ENCODE measurements around the gene MSH3. TPM values are rescaled to one million over a fixed set of nuclear protein-coding genes. Genes with fewer than 3 reads are reported as not detected.

MSH3 gene
- total and polyA plus RNA-seq, 2 of the 8 experiments (the other 6 are each of a cell fraction or from before 2014, with no cell fraction given) = 3.6 to 22.6 TPM

DNA sequence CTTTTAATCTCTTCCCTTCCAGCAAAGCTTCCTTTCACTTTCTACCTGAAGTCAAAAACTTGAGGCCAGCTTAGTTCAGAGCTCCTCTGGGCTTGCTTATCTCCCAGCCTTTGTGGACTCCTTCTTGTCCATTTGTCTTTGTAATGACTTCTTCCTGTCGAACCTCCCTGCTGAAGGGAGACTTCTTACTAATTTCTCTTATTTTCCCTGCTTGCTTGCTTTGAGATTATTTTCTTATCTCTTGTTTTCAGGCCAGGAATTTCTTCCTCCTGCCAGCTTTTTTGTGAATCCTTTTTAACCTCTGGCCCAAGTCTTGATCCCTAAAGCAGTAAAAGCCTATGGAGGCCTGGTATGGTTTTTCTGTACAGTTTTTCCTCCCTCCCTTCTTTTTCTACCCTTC is 47.1 kb downstream of the MSH3 start:
- WGBS, 2 experiments (ENCODE audit: extremely low coverage in 1 of 2, insufficient coverage in 1 of 2, insufficient read length in 1 of 2, insufficient replicate concordance in 2 of 2, low coverage in 1 of 2, low lambda C conversion rate in 2 of 2, missing lambda C conversion rate in 1 of 2) = 93% methylated on average over 1 of the region's 1 CpG; no CpG with 5 or more reads in 1 of the 2 experiments
- Histone ChIP-seq H2BK15ac (ENCODE audit: low read length) (no peak overlapping the region), H4K20me1 (replicated peaks in 1 of 2; ENCODE audit: control insufficient read depth in 1 of 2, insufficient read depth in 2 of 2, low read length in 2 of 2) (no peaks in the 10 kb centered on the region), H3K27ac (ENCODE audit: low read depth, low read length) (no peak overlapping the region), H2AFZ (ENCODE audit: low read length) (no peak overlapping the region), H4K8ac (ENCODE audit: extremely low read depth, insufficient read depth, low read length) (no peak overlapping the region), H3K4me3 (ENCODE audit: extremely low read depth in 1 of 4, insufficient read depth in 2 of 4, low read depth in 3 of 4, low read length in 4 of 4) (no peak overlapping the region), H3K9ac (replicated peaks in 1 of 4; ENCODE audit: extremely low read depth in 1 of 4, low read depth in 3 of 4, low read length in 3 of 4) (no peak overlapping the region), H3K9me3 (ENCODE audit: insufficient read depth in 2 of 2, low read depth in 1 of 2, low read length in 1 of 2) (no peaks in the 10 kb centered on the region), H3K79me1 (ENCODE audit: low read depth, low read length) (no peaks in the 10 kb centered on the region), H4K91ac (replicated peaks; ENCODE audit: insufficient read length, low read length) (no peak overlapping the region), H2BK12ac (ENCODE audit: low read depth, low read length) (no peak overlapping the region), H3K56ac (replicated peaks; ENCODE audit: insufficient read length, low read depth, low read length) (no peak overlapping the region), H3K79me2 (ENCODE audit: control insufficient read depth in 1 of 2, insufficient read depth in 2 of 2, low read length in 2 of 2) (no peaks in the 10 kb centered on the region), H3K23me2 (ENCODE audit: low read depth, low read length) (no peaks in the 10 kb centered on the region), H3K27me3 (replicated peaks in 1 of 4; ENCODE audit: control insufficient read depth in 3 of 4, extremely low read depth in 1 of 4, insufficient read depth in 3 of 4, low read length in 3 of 4) (no peaks in the 10 kb centered on the region), H3K4me2 (ENCODE audit: insufficient read depth in 1 of 2, low read depth in 2 of 2, low read length in 2 of 2) (no peak overlapping the region), H3K4me1 (replicated peaks in 1 of 4; ENCODE audit: control insufficient read depth in 3 of 4, insufficient read depth in 4 of 4, low read length in 3 of 4) (peaks cover 0 to 5% (median 1%) of the 10 kb centered on the region in 4 experiments; a peak in 2 of 7 replicates), H3K23ac (ENCODE audit: insufficient read length) (no peak overlapping the region), H2AK5ac (ENCODE audit: low read depth, low read length) (no peak overlapping the region), H3K36me3 (ENCODE audit: control insufficient read depth in 2 of 4, insufficient read depth in 4 of 4, low read length in 3 of 4) (peaks cover 0 to 3% (median 2%) of the 10 kb centered on the region in 4 experiments; a peak in 3 of 8 replicates), H4K5ac (ENCODE audit: insufficient read length, low read depth, low read length) (no peak overlapping the region), H3K14ac (ENCODE audit: insufficient read length) (no peak overlapping the region), H2BK20ac (ENCODE audit: low read length) (no peak overlapping the region), H2BK120ac (replicated peaks; ENCODE audit: low read depth, low read length) (no peak overlapping the region), H3K18ac (ENCODE audit: extremely low read depth, low read length) (no peak overlapping the region), H2BK5ac (ENCODE audit: low read depth, low read length) (no peak overlapping the region), H3K4ac (replicated peaks; ENCODE audit: insufficient read length, low read depth, low read length) (no peak overlapping the region)
- FAIRE-seq = no peak
- POLR2A ChIA-PET (ENCODE audit: partially characterized antibody) = interaction anchor here (1.4 kb wide), 1 partner anchor 235 kb away, joined by 3 read pairs; no protein-coding TSS in a partner anchor
- CTCF ChIA-PET (ENCODE audit: partially characterized antibody) = interaction anchor here (1.1 kb wide), 1 partner anchor 14 kb away, joined by 4 read pairs; no protein-coding TSS in a partner anchor
- no peak for DNase-seq (ENCODE audit: low read depth in 1 of 2, low spot score in 2 of 2)
- TF ChIP-seq, protein P1, sequence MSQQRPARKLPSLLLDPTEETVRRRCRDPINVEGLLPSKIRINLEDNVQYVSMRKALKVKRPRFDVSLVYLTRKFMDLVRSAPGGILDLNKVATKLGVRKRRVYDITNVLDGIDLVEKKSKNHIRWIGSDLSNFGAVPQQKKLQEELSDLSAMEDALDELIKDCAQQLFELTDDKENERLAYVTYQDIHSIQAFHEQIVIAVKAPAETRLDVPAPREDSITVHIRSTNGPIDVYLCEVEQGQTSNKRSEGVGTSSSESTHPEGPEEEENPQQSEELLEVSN (IDR thresholded peaks at IDR 0.05) = no peak
- TF ChIP-seq KDM1A (IDR thresholded peaks at IDR 0.05; ENCODE audit: borderline replicate concordance, low read length) (no peak), JUND (IDR thresholded peaks at IDR 0.05; ENCODE audit: low read length) (no peak), TAF7 (optimal IDR thresholded peaks at IDR 0.05; ENCODE audit: borderline replicate concordance, low read depth, low read length) (no peak), CTCF (IDR thresholded peaks at IDR 0.05; ENCODE audit: control extremely low read depth in 1 of 3, insufficient read depth in 1 of 3, low read depth in 1 of 3, low read length in 3 of 3) (no peak), FOSL1 (IDR thresholded peaks at IDR 0.05; ENCODE audit: insufficient read depth, low read depth, low read length) (no peak), EP300 (IDR thresholded peaks at IDR 0.05; ENCODE audit: borderline replicate concordance in 1 of 2, low read depth in 2 of 2, low read length in 2 of 2) (no peak), POLR2A (IDR thresholded peaks at IDR 0.05; ENCODE audit: control extremely low read depth in 1 of 2, low read depth in 2 of 2, low read length in 2 of 2) (no peak)
- TF ChIP-seq, protein P2, sequence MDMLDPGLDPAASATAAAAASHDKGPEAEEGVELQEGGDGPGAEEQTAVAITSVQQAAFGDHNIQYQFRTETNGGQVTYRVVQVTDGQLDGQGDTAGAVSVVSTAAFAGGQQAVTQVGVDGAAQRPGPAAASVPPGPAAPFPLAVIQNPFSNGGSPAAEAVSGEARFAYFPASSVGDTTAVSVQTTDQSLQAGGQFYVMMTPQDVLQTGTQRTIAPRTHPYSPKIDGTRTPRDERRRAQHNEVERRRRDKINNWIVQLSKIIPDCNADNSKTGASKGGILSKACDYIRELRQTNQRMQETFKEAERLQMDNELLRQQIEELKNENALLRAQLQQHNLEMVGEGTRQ (IDR thresholded peaks at IDR 0.05; ENCODE audit: low read length) = no peak

Measured in H1 (cell line).